PC-3 (cell line): Measurements from ENCODE around the gene SKA2. TPM values are rescaled to one million over a fixed set of nuclear protein-coding genes. Genes with fewer than 3 reads are reported as not detected.

ENCODE experiments used
- ATAC-seq: fragments of 200-7000 bp; cut with Tn5 transposase; 2 replicates; pipeline ENCODE4 v1.9.1; 2020; ENCODE audit warnings: mild to moderate bottlenecking, moderate library complexity
- BruUV-seq: library from RNA; stranded (reverse); fragments of 400-500 nt; replicated peaks from 2 replicates; lab custom pipeline; 2021; lab: Mats Ljungman, UMichigan
- CTCF ChIA-PET: fragments of 300-600 bp; sonication (Branson Sonifier 250); formaldehyde crosslinking; loops from one replicate; lab custom pipeline; 2022; ENCODE audit warnings: antibody characterized with exemption; lab: Charles Lee
- POLR2A ChIA-PET: fragments of 300-600 bp; sonication (Branson Sonifier 250); formaldehyde crosslinking; loops from one replicate; lab custom pipeline; 2022; ENCODE audit warnings: antibody characterized with exemption; ENCODE audit not compliant: unreplicated experiment; lab: Charles Lee
- DNase-seq: peaks from one replicate; pipeline ENCODE4 v3.0.0-alpha.2; 2015
- H2AFZ ChIP-seq: fragments of 300-600 bp; sonication (generic); 2 replicates; pipeline ENCODE4 v1.6.0; 2016; ENCODE audit warnings: antibody characterized with exemption, low read length
- H3F3A ChIP-seq: fragments of 300-600 bp; sonication (generic); one replicate; pipeline ENCODE4 v1.6.0; 2017; ENCODE audit warnings: antibody characterized with exemption, low read length, control low read depth, mild to moderate bottlenecking; ENCODE audit not compliant: unreplicated experiment
- H3K27ac ChIP-seq: fragments of 300-600 bp; sonication (generic); 2 replicates; pipeline ENCODE4 v1.5.1; 2016; ENCODE audit warnings: mild to moderate bottlenecking, low read length
- H3K27me3 ChIP-seq: fragments of 300-600 bp; sonication (generic); 2 replicates; pipeline ENCODE4 v1.6.1; 2016; ENCODE audit warnings: low read length, mixed read lengths
- H3K36me3 ChIP-seq: fragments of 300-600 bp; sonication (generic); 2 replicates; pipeline ENCODE4 v1.6.1; 2016; ENCODE audit warnings: low read depth, mixed run types, low read length, mixed read lengths
- H3K4me1 ChIP-seq: fragments of 300-600 bp; sonication (generic); 2 replicates; pipeline ENCODE4 v1.5.1; 2016; ENCODE audit warnings: low read length; ENCODE audit not compliant: insufficient read depth
- H3K4me2 ChIP-seq: fragments of 300-600 bp; sonication (generic); 2 replicates; pipeline ENCODE4 v1.6.0; 2016; ENCODE audit warnings: low read length
- H3K4me3 ChIP-seq: fragments of 300-600 bp; sonication (generic); 2 replicates; pipeline ENCODE4 v1.5.1; 2016; ENCODE audit warnings: mild to moderate bottlenecking, low read length, mixed read lengths
- H3K79me2 ChIP-seq: fragments of 300-600 bp; sonication (generic); 2 replicates; pipeline ENCODE4 v1.6.1; 2017; ENCODE audit warnings: low read length, mixed read lengths
- H3K9ac ChIP-seq: fragments of 300-600 bp; sonication (generic); 2 replicates; pipeline ENCODE4 v1.6.0; 2016; ENCODE audit warnings: mild to moderate bottlenecking, low read length
- H3K9me2 ChIP-seq: fragments of 300-600 bp; sonication (generic); replicated peaks from 2 replicates; pipeline ENCODE4 v1.6.1; 2016; ENCODE audit warnings: mixed run types, low read length, mixed read lengths
- H3K9me3 ChIP-seq: fragments of 300-600 bp; sonication (generic); 2 replicates; pipeline ENCODE4 v1.6.1; 2016; ENCODE audit warnings: low read length, mixed read lengths
- H4K20me1 ChIP-seq: fragments of 300-600 bp; sonication (generic); 2 replicates; pipeline ENCODE4 v1.6.1; 2016; ENCODE audit warnings: low read length, mixed read lengths
- CTCF ChIP-seq: fragments of 300-600 bp; sonication (generic); conservative IDR thresholded peaks from 2 replicates; pipeline ENCODE4 v1.5.1; 2017; ENCODE audit warnings: antibody characterized with exemption, low read depth, mild to moderate bottlenecking, low read length
- EZH2 ChIP-seq: fragments of 300-600 bp; sonication (generic); IDR thresholded peaks from one replicate; pipeline ENCODE4 v1.6.1; 2017; ENCODE audit warnings: antibody characterized with exemption, mild to moderate bottlenecking, low read length; ENCODE audit not compliant: unreplicated experiment
- EZH2phosphoT487 ChIP-seq: fragments of 300-600 bp; sonication (generic); IDR thresholded peaks from 2 replicates; pipeline ENCODE4 v1.6.1; 2018; ENCODE audit warnings: mild to moderate bottlenecking, antibody characterized with exemption, low read length, borderline replicate concordance
- intact Hi-C: fragments of 100-400 bp; cut with micrococcal nuclease; formaldehyde crosslinking; loops from 2 replicates; pipeline ENCODE4 v1.9.0; 2023
- total RNA-seq: library from RNA; depleted of rRNA; stranded (reverse); fragments of >200 nt; gene quantifications from 2 replicates; pipeline ENCODE4 v1.2.3, GENCODE V29; 2014

Gene SKA2
- total RNA-seq, 1 experiment from 2014 or later, result 143 TPM

- Histone ChIP-seq H4K20me1 (peaks cover 15% of the 10 kb centered on the region), H3K9ac (peak within 1 kb of the TSS; percentile 93), H3K36me3 (peaks cover 3% of the 10 kb centered on the region; the same call in 1 of the 2 replicates), H3K9me3 (no peaks in the 10 kb centered on the region), H3K4me1 (peaks cover 57% of the 10 kb centered on the region), H3K27me3 (no peaks in the 10 kb centered on the region), H3K4me3 (peak within 1 kb of the TSS; percentile 79), H3K79me2 (peaks cover 93% of the 10 kb centered on the region), H3K9me2 (no peaks in the 10 kb centered on the region), H2AFZ (peak within 1 kb of the TSS; percentile 85), H3K27ac (peak within 1 kb of the TSS; percentile 79), H3F3A (no peaks in the 10 kb centered on the region), H3K4me2 (peak within 1 kb of the TSS; percentile 93)
- ATAC-seq (peak; percentile 81), DNase-seq (no peak)
- no peak for TF ChIP-seq EZH2phosphoT487
- POLR2A ChIA-PET, result interaction anchor here (0.5 to 0.7 kb wide), 8 partner anchors 16 to 733 kb away, joined by 3 to 11 read pairs (median 5); partner anchors contain the start of gene SMG8
- intact Hi-C loops, result loop anchor here (1.0 to 5.0 kb wide), 4 partner anchors 49 to 637 kb away; partner anchors contain the start of genes SMG8 and TRIM37
- no TSS peak for BruUV-seq
- CTCF ChIA-PET, result interaction anchor here (0.5 to 1.1 kb wide), 6 partner anchors 11 to 840 kb away, joined by 3 to 5 read pairs (median 3); partner anchors contain the start of genes GDPD1 and TRIM37
These were observed 622 bp upstream of the SKA2 start, which contains the start of gene PRR11 for GRCh38 chr17:59155439-59156177. TSS of gene PRR11 (plus strand) at chr17:59155746. CDS start at chr17:59169753, 14,007 bp downstream.

DNA sequence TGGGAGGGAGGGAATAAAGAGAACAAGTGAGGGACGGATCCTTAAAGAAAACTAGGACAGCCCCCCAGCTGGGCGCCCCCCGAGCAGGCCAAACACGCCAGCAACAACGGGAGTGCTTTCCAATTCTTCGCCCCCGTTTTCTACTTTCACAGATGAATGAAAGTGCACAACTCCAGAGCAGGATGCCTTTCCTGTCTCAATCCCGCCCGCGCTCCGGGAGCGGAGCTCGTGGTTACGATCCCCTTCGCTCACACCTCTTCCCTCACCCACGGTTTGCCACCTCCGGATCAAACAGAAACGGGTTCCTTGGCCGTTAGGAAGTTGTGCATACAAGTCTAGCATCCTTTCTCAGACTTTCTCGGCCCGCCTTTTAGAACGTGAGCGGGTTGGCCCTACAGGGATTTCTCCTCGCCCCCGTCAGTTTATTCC, 680 bp downstream of the SKA2 start:
- ChIA-PET CTCF (interaction anchor here (0.6 to 0.7 kb wide), 2 partner anchors 9 to 851 kb away, joined by 3 to 5 read pairs; no protein-coding TSS in a partner anchor), POLR2A (interaction anchor here (0.6 to 0.7 kb wide), 2 partner anchors 48 to 60 kb away, joined by 4 to 8 read pairs; partner anchors contain the start of gene TRIM37)
- Histone ChIP-seq H2AFZ (peak overlapping the region; percentile 82), H3K9me3 (no peaks in the 10 kb centered on the region), H3K9ac (peak overlapping the region; percentile 93), H3K4me2 (peak overlapping the region; percentile 93), H3K4me3 (peak overlapping the region; percentile 79), H3K4me1 (peaks cover 59% of the 10 kb centered on the region), H3K36me3 (0 out of 2 replicates have a peak, but pooled peaks cover 3% of the 10 kb centered on the region), H3K27ac (peak overlapping the region; percentile 79), H3K79me2 (peaks cover 93% of the 10 kb centered on the region), H4K20me1 (peaks cover 21% of the 10 kb centered on the region), H3F3A (no peaks in the 10 kb centered on the region), H3K9me2 (no peaks in the 10 kb centered on the region), H3K27me3 (no peaks in the 10 kb centered on the region)
- no peak for TF ChIP-seq CTCF
- no peak for TF ChIP-seq EZH2
- no peak for TF ChIP-seq EZH2phosphoT487
- intact Hi-C loops, result loop anchor here (2.0 kb wide), 1 partner anchor 56 kb away; the partner anchor contains the start of gene SMG8
- no TSS peak for BruUV-seq
- DNase-seq (peak; percentile 56), ATAC-seq (peak; percentile 0; the same call in 1 of the 2 replicates)

DNA sequence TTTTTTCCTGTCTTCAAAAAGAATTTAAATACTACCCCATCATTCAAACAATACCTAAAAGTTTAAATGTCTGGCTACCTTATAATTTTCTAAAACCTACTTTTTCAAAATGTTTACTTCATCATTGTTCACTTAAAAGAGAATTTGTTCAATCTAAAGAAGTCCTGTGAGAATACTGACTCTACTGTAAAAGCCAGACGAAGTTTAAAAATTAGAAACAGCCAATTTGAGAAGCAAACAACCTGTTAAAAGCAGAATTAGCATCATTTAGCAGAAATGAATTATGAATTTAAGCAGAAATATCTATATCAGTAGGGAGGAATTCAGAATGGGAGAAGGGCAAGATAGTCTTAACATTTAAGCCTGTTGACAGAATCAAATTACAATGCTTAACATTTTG, 2.1 kb downstream of the SKA2 start:
- Histone ChIP-seq H3K4me2 (peak overlapping the region; percentile 93), H3F3A (no peaks in the 10 kb centered on the region), H3K27ac (no peak overlapping the region), H4K20me1 (peaks cover 26% of the 10 kb centered on the region), H3K36me3 (0 out of 2 replicates have a peak, but pooled peaks cover 3% of the 10 kb centered on the region), H3K9me2 (no peaks in the 10 kb centered on the region), H3K9me3 (no peaks in the 10 kb centered on the region), H2AFZ (no peak overlapping the region), H3K4me3 (peak overlapping the region; percentile 79), H3K4me1 (peaks cover 52% of the 10 kb centered on the region), H3K79me2 (peaks cover 93% of the 10 kb centered on the region), H3K9ac (peak overlapping the region; percentile 93), H3K27me3 (no peaks in the 10 kb centered on the region)
- DNase-seq (no peak), ATAC-seq (no peak)
- TF ChIP-seq EZH2 (no peak), CTCF (no peak), EZH2phosphoT487 (no peak)
- ChIA-PET POLR2A (interaction anchor here (0.6 kb wide), 1 partner anchor 521 kb away, joined by 4 read pairs; no protein-coding TSS in a partner anchor), CTCF (no interaction called here)
- intact Hi-C loops, result no loop called here
- BruUV-seq, result no TSS peak
